ENCODE measurements around the gene SCP2D1. TPM values are rescaled to one million over a fixed set of nuclear protein-coding genes. Genes with fewer than 3 reads are reported as not detected.
A peak's percentile ranks its signal among the peaks of the same experiment; 100 is the strongest.

The SCP2D1 gene
- polyA plus RNA-seq, 2 of the 4 experiments (the other 2 are of a cell fraction): not detected

GRCh38 chr20:18773566-18773965, 40.0 kb upstream of the SCP2D1 start (continued):
- TF ChIP-seq CTCF (IDR thresholded peaks at IDR 0.05) (no peak), HES2 (IDR thresholded peaks at IDR 0.05) (no peak), HOXB5 (CRISPR knock-in tag; IDR thresholded peaks at IDR 0.05) (no peak), TFCP2L1 (CRISPR knock-in tag; IDR thresholded peaks at IDR 0.05) (no peak), KDM5A (IDR thresholded peaks at IDR 0.05) (no peak)

GRCh38 chr20:18774207-18774606, 39.4 kb upstream of the SCP2D1 start:
- Histone ChIP-seq H3K4me1 (no peaks in the 10 kb centered on the region), H3K9me3 (no peaks in the 10 kb centered on the region), H3K27ac (no peak overlapping the region), H3K4me2 (no peak overlapping the region), H3K4me3 (no peak overlapping the region)
- POLR2A ChIA-PET: no interaction called here
- ATAC-seq (no peak), FAIRE-seq (no peak), DNase-seq (ENCODE audit: low read depth in 1 of 2, low spot score in 1 of 2) (no peak)
- WGBS (ENCODE audit: missing lambda C conversion rate): 48% methylated on average over 2 of the region's 2 CpGs
- CTCF ChIA-PET: interaction anchor here (1.1 kb wide), 1 partner anchor 140 kb away, joined by 3 read pairs; no protein-coding TSS in a partner anchor
- no peak for TF ChIP-seq ZFP36 (IDR thresholded peaks at IDR 0.05; ENCODE audit: borderline replicate concordance, partially characterized antibody)
- no peak for TF ChIP-seq RCOR1 (IDR thresholded peaks at IDR 0.05; ENCODE audit: low read depth, low read length)
- no peak for TF ChIP-seq REST (IDR thresholded peaks at IDR 0.05)
- TF ChIP-seq KDM1A (IDR thresholded peaks at IDR 0.05; ENCODE audit: low read depth): no peak
- no peak for TF ChIP-seq PBX3 (IDR thresholded peaks at IDR 0.05)

- no peak for ATAC-seq
- Histone ChIP-seq H3K27ac (no peak overlapping the region), H3K9me3 (no peaks in the 10 kb centered on the region), H3K4me1 (no peaks in the 10 kb centered on the region), H3K4me2 (no peak overlapping the region), H3K4me3 (no peak overlapping the region)
- no peak for DNase-seq (ENCODE audit: low read depth in 1 of 2, low spot score in 1 of 2)
- ChIA-PET POLR2A (no interaction called here), CTCF (no interaction called here)
- WGBS (ENCODE audit: missing lambda C conversion rate): 45% methylated on average over 5 of the region's 5 CpGs
- no peak for FAIRE-seq
- no peak for TF ChIP-seq SREBF2 (IDR thresholded peaks at IDR 0.05)
These were observed 38.0 kb upstream of the SCP2D1 start for GRCh38 chr20:18775633-18776032.

- ATAC-seq (peak in 1 of 2 experiments; percentile 58; a peak in 3 of 6 replicates), FAIRE-seq (no peak), DNase-seq (ENCODE audit: low read depth in 1 of 2, low spot score in 1 of 2) (no peak)
- ChIA-PET CTCF (interaction anchor here (0.6 kb wide), 1 partner anchor 92 kb away, joined by 4 read pairs; no protein-coding TSS in a partner anchor), POLR2A (no interaction called here)
- Histone ChIP-seq H3K4me2 (no peak overlapping the region), H3K4me3 (no peak overlapping the region), H3K9me3 (no peaks in the 10 kb centered on the region), H3K4me1 (no peaks in the 10 kb centered on the region), H3K27ac (no peak overlapping the region)
- TF ChIP-seq PHF8 (IDR thresholded peaks at IDR 0.05; ENCODE audit: borderline replicate concordance, low read depth) (no peak), JUN (IDR thresholded peaks at IDR 0.05) (no peak), HDAC2 (IDR thresholded peaks at IDR 0.05) (no peak), ZFP36 (IDR thresholded peaks at IDR 0.05; ENCODE audit: borderline replicate concordance, partially characterized antibody) (no peak), CHD4 (IDR thresholded peaks at IDR 0.05; ENCODE audit: borderline replicate concordance) (no peak), EHMT2 (IDR thresholded peaks at IDR 0.05; ENCODE audit: low read depth) (no peak), MAX (IDR thresholded peaks at IDR 0.05) (no peak)
- WGBS (ENCODE audit: missing lambda C conversion rate): 54% methylated on average over 10 of the region's 10 CpGs
These were observed 34.7 kb upstream of the SCP2D1 start for GRCh38 chr20:18778690-18779392.

Data from A549 (cell line).